OCI-LY3 (cell line): ENCODE results near the gene ACTL7A.

Experiments used
- H2AFZ ChIP-seq: fragments of 200-600, 300-600 bp; shearing (Covaris generic); 2 replicates; pipeline ENCODE4 v1.6.0; 2014; ENCODE audit warnings: antibody characterized with exemption, low read depth, low read length
- H3K27ac ChIP-seq: fragments of 200-600, 300-600 bp; sonication (generic); 2 replicates; pipeline ENCODE4 v1.5.1; 2014; ENCODE audit warnings: mild to moderate bottlenecking, low read length, moderate library complexity, mixed read lengths
- H3K27me3 ChIP-seq: fragments of 200-600, 300-600 bp; sonication (generic); 2 replicates; pipeline ENCODE4 v1.6.1; 2014; ENCODE audit warnings: low read depth, low read length, mixed read lengths
- H3K36me3 ChIP-seq: fragments of 200-600, 300-600 bp; sonication (generic); replicated peaks from 2 replicates; pipeline ENCODE3; 2014; ENCODE audit warnings: low read depth, low read length, mixed read lengths
- H3K4me1 ChIP-seq: fragments of 300-600, 200-600 bp; sonication (generic); 2 replicates; pipeline ENCODE4 v1.6.1; 2014; ENCODE audit warnings: low read length, mixed read lengths
- H3K4me2 ChIP-seq: fragments of 200-600, 300-600 bp; sonication (generic); 2 replicates; pipeline ENCODE4 v1.6.1; 2014; ENCODE audit warnings: low read length, mixed read lengths
- H3K4me3 ChIP-seq: fragments of 300-600, 200-600 bp; sonication (generic); 2 replicates; pipeline ENCODE4 v1.5.1; 2014; ENCODE audit warnings: antibody characterized with exemption, mild to moderate bottlenecking, low read length, moderate library complexity
- H3K79me2 ChIP-seq: fragments of 300-600, 200-600 bp; shearing (Covaris generic); 2 replicates; pipeline ENCODE4 v1.6.1; 2014; ENCODE audit warnings: mild to moderate bottlenecking, low read length, mixed read lengths
- H3K9ac ChIP-seq: fragments of 300-600, 200-600 bp; shearing (Covaris generic); 2 replicates; pipeline ENCODE4 v1.6.0; 2014; ENCODE audit warnings: mild to moderate bottlenecking, low read length, moderate library complexity
- H3K9me3 ChIP-seq: fragments of 200-600, 300-600 bp; shearing (Covaris generic); 2 replicates; pipeline ENCODE4 v1.6.1; 2014; ENCODE audit warnings: low read length, mixed read lengths; ENCODE audit not compliant: insufficient read depth
- H4K20me1 ChIP-seq: fragments of 200-600, 300-600 bp; sonication (generic); 2 replicates; pipeline ENCODE4 v1.6.1; 2016; ENCODE audit warnings: low read length, mixed read lengths; ENCODE audit not compliant: insufficient read depth
- EZH2phosphoT487 ChIP-seq: fragments of 200-600 bp; shearing (Covaris generic); IDR thresholded peaks from 2 replicates; pipeline ENCODE4 v1.6.1; 2018; ENCODE audit warnings: antibody characterized with exemption, mixed run types, low read depth
- TF ChIP-seq, protein P1 (sequence below): fragments of 200-600, 300-600 bp; sonication (generic); IDR thresholded peaks from 2 replicates; pipeline ENCODE4 v1.5.1; 2014; ENCODE audit warnings: antibody characterized with exemption, low read length, low read depth

The ACTL7A gene

DNA sequence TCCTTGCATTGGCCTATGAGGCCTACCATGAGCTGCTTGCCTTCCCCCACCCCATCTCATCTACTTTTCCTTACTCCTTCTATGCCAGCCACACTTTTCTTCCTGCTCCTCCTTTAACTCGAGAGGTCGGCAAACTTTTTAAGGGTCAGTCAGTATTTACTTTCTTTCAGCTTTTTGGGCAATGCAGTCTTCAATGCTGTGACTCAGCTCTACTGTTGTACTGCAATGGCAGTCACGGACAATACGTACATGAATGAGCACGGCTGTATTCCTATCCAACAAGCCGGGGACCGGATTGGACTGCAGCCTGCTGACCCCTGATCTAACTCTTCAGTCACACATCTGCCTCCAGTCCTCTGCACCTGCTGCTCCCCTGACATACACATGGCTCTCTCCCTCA is 602 bp upstream of the ACTL7A start:
- Histone ChIP-seq H3K36me3 (no peaks in the 10 kb centered on the region), H3K4me3 (no peak overlapping the region), H3K27ac (no peak overlapping the region), H3K27me3 (no peaks in the 10 kb centered on the region), H3K9ac (no peak overlapping the region), H2AFZ (no peak overlapping the region), H3K79me2 (no peaks in the 10 kb centered on the region), H3K9me3 (no peaks in the 10 kb centered on the region), H3K4me2 (no peak overlapping the region), H4K20me1 (no peaks in the 10 kb centered on the region), H3K4me1 (no peaks in the 10 kb centered on the region)
- no peak for TF ChIP-seq EZH2phosphoT487
- TF ChIP-seq, protein P1, sequence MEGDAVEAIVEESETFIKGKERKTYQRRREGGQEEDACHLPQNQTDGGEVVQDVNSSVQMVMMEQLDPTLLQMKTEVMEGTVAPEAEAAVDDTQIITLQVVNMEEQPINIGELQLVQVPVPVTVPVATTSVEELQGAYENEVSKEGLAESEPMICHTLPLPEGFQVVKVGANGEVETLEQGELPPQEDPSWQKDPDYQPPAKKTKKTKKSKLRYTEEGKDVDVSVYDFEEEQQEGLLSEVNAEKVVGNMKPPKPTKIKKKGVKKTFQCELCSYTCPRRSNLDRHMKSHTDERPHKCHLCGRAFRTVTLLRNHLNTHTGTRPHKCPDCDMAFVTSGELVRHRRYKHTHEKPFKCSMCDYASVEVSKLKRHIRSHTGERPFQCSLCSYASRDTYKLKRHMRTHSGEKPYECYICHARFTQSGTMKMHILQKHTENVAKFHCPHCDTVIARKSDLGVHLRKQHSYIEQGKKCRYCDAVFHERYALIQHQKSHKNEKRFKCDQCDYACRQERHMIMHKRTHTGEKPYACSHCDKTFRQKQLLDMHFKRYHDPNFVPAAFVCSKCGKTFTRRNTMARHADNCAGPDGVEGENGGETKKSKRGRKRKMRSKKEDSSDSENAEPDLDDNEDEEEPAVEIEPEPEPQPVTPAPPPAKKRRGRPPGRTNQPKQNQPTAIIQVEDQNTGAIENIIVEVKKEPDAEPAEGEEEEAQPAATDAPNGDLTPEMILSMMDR = no peak

DNA sequence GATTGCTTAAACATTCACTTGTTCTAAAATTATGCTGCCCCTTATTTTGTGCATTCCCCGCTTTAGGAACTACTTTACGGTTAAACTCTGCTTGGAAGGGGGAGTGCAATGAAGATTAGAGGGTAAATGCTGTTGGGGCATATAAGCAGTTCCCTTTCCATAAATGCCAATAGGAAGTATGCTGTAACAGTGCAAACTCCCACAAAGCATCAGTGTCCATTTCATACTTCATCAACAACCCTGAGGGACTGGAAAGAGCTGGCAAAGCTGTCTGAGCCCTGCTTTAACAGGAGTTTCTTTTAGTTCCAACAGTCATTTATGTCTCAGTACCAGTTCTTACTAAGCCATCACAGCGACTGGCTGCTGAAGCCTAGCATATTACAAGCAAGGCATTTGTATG is 1.8 kb downstream of the ACTL7A start:
- no peaks in the 10 kb centered on the region for H3K79me2 ChIP-seq
- no peaks in the 10 kb centered on the region for H4K20me1 ChIP-seq
- H3K36me3 ChIP-seq = peaks cover 9% of the 10 kb centered on the region
- H3K27ac ChIP-seq = no peak overlapping the region
- H2AFZ ChIP-seq = no peak overlapping the region
- no peak overlapping the region for H3K4me3 ChIP-seq
- no peaks in the 10 kb centered on the region for H3K9me3 ChIP-seq
- no peak overlapping the region for H3K4me2 ChIP-seq
- no peaks in the 10 kb centered on the region for H3K27me3 ChIP-seq
- H3K9ac ChIP-seq = no peak overlapping the region
- H3K4me1 ChIP-seq = no peaks in the 10 kb centered on the region
- no peak for TF ChIP-seq EZH2phosphoT487
- TF ChIP-seq, protein P1 = no peak

DNA sequence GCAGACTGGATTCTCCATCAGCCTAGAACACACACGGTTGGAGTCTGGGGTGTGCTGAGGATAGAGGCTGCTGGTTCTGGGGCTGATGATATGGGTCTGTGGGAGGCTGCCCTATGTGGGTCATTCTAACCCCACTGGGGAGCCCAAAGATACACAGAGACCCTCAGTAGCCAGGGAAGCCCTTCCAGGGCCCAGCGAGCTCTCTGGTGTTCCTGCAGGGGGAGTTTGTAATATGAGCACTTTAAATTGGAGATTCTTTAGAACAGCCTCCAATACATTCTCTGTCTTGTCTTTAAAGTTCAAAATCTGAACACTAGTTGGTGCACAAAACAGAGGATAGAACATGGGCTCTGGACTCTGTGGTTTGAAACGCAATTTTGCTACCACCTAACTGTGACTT is 2.4 kb downstream of the ACTL7A start:
- Histone ChIP-seq H3K4me3 (no peak overlapping the region), H3K9me3 (no peaks in the 10 kb centered on the region), H4K20me1 (no peaks in the 10 kb centered on the region), H3K9ac (no peak overlapping the region), H3K79me2 (no peaks in the 10 kb centered on the region), H2AFZ (no peak overlapping the region), H3K4me2 (no peak overlapping the region), H3K36me3 (peaks cover 14% of the 10 kb centered on the region), H3K27ac (no peak overlapping the region), H3K27me3 (no peaks in the 10 kb centered on the region), H3K4me1 (no peaks in the 10 kb centered on the region)
- TF ChIP-seq EZH2phosphoT487 = no peak
- TF ChIP-seq, protein P1 = no peak

DNA sequence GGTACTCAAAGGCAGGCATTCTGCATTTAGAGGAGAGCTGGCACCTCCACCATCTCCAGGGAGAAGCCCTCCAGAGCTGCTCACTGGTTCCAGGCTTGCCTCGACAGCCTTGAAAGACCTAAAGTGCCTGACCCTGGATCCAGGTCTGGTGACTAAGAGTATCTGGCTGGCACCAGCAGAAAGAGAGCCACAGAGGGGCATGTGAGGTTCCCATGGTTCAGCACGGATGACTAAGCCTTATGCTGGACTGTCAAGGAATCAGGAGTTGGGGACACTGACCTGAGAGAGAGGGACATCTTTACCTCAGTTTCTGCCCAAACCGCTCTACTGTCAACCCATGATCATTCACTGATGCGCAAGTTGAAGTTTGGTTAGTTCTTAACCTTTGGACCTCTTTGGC is 3.0 kb downstream of the ACTL7A start:
- Histone ChIP-seq H3K9ac (no peak overlapping the region), H3K4me3 (no peak overlapping the region), H3K27me3 (no peaks in the 10 kb centered on the region), H3K9me3 (no peaks in the 10 kb centered on the region), H4K20me1 (no peaks in the 10 kb centered on the region), H3K79me2 (no peaks in the 10 kb centered on the region), H3K4me1 (no peaks in the 10 kb centered on the region), H3K4me2 (no peak overlapping the region), H3K36me3 (peaks cover 14% of the 10 kb centered on the region), H3K27ac (no peak overlapping the region), H2AFZ (no peak overlapping the region)
- TF ChIP-seq, protein P1 = no peak
- no peak for TF ChIP-seq EZH2phosphoT487
